ENCODE data around the gene ATP8B3.
"Not testable (repeated sequence)": the region's sequence is repeated elsewhere in the genome, so short reads cannot be mapped to it uniquely, and the experiment has no call there.

Gene ATP8B3

GRCh38 chr19:1765904-1766799 lies 45.9 kb downstream of the ATP8B3 start:
- no peak for DNase-seq

DNA sequence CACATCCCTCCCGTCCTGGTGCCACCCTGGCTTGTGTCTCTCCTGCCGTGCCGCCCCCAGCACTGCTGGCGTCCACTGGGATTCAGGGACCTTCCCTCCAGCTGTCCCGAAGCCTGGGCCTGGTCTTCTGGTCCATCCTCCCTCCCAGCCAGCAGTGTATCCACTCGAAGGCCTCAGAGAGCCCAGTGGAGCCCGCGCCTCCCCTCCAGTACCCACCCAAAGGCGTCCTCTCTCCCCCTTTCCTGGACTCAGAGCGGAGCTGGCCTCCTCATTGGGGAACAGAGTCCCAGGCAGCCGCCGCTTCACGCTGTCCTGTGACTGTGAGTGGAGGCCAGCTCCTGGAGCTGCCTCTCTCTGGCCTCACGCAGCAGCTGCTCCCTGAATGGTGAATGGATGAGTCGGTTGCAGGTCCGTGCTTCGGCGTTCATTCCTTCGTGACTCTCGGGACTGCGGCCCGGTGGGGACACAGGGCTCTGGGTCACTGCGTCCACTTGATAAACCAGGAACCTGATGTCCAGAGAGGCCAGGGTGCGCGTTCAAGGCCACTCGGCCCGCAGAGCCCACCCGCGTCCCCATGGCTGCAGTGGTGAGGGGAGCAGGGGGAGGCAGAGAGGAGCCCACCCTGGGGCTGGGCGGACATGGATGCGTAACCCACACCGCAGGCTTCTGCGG lies 46.7 kb downstream of the ATP8B3 start:
- DNase-seq = no peak

GRCh38 chr19:1764729-1765128 lies 47.3 kb downstream of the ATP8B3 start:
- no peak for DNase-seq

GRCh38 chr19:1763648-1764639 lies 48.1 kb downstream of the ATP8B3 start:
- DNase-seq = no peak

DNA sequence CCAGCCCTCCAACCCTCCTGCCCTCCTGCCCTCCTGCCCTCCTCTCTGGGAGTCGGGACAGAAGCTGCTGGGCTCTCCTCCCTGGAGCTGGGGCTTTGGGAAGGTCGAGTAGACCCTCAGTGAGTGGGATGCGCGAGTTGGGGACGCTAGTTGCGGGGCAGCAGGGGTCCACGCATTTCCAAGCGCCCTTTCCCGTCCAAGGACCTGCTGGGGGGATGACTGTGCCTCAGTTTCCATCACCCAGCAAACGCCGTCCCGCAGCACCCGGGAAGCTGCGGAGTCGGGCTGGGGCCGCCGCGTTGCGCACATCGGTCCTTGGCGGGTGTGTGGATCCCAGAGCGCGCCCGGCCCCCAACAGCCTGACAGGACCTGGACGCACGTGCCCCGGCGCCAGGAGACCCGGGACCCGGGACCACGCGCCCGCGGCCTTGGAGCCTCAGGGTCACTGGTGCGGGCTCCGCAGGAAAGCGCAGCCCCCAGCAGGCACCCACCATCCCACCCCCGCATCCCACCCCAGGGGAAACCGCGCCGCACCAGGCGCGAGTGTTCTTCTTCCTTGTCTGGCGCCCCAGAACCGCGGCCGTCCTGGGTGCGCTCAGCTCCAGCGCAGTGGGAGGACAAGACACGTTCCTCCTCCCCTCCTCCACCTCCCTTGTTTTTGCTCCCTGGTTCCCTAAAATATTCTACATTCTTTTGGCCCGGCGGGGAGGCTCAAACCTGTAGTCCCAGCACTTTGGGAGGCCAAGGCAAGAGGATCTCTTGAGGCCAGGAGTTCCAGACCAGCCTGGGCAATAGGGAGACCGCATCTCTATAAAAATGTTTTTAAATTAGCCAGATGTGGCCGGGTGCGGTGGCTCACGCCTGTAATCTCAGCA lies 49.6 kb downstream of the ATP8B3 start:
- no peak for DNase-seq

DNA sequence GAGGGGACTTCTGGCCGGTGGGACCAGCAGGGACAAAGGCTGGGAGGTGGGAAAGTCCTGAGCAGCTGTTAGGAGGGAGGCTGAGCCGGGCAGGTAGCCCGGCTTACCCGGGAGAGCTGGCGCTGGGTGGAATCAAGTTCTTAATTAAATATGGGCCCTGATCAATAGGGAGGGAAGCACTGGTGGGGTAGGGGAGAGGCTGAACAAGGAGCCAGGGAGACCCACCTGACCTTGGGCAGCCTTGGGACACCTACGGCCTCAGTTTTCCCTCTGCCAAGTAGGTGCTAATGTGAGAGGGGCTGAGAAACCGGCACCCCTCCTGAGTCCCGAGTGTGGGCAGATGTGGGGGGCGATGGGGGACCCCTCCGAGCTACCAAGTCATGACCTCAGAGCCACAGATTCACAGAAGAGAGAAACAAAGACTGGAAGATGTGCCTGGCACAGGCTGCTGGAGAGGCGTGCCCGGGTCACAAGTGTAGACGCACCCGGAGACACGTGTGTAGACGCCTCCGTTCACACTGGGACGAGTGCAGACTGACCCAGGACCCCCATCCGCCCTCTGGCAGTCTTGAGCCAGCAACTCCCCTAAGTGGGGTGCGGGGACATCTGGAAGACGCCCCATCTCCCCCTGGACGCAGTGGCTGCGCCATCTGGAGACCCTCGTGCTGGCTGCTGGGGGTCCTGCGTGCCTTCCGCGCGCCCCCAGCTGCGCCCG lies 50.4 kb downstream of the ATP8B3 start:
- DNase-seq = no peak

GRCh38 chr19:1760786-1761527 lies 51.1 kb downstream of the ATP8B3 start:
- not testable (repeated sequence) for DNase-seq

GRCh38 chr19:1760020-1760419 lies 52.1 kb downstream of the ATP8B3 start:
- no peak for DNase-seq

DNA sequence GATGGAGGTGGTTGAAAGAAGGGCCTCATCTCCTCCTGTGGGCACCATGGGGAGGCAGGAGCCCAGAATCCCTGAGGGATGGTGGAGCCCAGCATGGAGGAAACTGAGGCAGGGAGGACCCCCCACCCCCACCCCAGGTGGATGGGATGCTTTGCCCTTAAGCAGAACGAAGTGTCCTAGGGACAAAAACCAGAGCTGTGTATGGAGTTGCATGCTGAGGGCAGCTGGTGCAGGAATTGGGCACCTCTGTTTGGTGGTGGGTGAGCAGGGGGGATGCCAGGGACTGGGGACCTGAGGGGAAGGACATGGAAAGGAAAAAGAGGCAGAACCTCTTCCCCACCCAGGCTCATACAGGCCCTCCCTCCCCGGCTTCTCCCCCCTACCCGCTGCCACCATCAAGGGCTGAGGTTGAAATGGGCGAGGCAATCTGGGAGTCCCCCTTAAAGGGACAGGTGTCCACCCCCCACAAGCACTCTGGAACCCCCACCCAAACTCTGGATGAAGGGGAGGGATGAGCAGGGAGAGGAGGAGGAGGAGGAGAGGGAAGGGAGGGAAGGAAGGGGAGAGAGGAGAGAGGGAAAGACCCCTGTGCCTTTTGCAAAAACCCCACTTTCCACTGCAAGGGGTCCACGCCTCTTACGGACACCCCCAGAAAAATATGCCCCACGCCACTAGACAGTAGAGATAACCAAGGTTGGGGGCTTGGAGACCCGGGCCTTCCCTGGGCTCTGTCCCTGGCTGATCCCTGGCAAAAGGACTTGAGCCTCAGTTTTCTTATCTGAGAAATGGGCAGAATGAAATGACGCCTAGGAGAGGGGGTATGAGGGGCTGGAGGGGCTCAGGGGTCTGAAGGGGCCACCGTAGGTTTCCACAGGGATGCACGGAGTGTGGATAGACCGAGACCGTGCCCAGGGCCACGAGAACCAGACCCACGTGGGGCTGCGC lies 52.8 kb downstream of the ATP8B3 start:
- no peak for DNase-seq

- no peak for DNase-seq
Measured at GRCh38 chr19:1758231-1758577, 53.9 kb downstream of the ATP8B3 start.

DNA sequence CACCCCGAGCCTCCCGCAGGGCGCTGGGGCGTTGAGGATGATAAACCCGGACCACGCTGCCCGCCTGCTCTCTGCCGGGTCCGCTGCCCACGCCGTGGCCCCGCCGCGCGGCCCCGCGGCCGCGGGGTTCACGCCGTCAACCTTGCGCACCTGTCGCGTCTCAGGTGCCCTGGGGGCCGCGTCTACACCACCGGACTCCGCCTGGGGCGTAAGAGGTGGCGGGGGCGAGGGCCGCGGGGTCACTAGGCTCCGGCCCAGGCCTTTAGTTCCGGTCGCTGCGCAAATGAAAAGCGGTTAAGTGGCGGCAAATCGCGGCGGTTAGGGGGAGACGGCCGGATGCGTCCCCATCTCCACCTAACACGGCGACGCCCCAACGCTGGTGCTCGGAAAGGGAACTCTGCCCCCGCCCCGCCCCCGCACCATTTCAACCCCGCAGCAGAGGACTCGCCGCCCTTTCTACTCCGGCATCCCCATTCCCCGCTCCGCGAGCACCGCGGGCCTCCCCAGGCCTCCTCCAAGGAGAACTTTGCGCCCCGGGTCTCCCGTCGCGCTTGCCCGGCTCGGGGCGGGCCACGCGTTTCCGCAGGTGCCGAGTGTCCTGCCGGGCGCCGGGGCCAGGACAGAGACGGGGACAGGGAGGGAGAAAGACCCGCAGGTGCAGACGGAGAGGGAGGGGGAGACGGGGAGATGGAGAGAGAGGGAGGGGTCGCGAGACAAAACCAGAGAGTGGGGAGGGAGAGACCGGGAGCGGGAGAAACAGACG lies 54.4 kb downstream of the ATP8B3 start:
- no peak for DNase-seq

DNA sequence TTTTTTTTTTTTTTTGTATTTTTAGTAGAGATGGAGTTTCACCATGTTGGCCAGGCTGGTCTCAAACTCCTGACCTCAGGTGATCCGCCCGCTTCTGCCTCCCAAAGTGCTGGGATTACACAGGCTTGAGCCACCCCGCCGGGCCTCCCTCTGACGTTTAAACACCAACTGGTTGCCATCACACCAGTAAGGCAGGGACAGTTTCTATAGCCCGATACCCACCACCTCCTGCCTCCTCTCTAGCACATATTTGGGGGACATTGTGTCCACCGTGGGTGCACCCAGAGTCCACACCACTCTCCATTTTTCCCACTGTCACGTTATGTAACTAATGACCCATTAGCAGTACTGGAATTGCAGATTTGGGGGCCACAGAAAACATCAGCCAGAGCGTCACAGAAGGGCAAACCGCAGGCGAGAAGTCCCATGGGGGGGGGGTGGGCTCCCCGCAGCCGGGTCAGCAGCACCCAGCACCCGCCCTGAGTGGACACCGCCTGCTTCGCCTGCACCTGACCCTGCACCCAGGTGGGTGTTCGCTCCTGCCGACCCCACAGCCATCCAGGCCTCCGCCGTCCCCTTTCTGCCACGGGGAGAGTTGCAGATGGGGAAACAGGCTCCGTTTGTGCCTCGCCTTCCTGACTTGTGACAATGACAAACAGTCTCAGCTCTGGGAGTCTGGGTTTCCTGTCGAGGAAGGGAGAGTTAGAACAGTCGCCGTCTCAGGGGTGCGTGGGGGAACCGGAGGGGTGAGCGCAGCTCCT lies 55.2 kb downstream of the ATP8B3 start:
- no peak for DNase-seq

GRCh38 chr19:1756264-1756663 lies 55.8 kb downstream of the ATP8B3 start:
- no peak for DNase-seq

DNA sequence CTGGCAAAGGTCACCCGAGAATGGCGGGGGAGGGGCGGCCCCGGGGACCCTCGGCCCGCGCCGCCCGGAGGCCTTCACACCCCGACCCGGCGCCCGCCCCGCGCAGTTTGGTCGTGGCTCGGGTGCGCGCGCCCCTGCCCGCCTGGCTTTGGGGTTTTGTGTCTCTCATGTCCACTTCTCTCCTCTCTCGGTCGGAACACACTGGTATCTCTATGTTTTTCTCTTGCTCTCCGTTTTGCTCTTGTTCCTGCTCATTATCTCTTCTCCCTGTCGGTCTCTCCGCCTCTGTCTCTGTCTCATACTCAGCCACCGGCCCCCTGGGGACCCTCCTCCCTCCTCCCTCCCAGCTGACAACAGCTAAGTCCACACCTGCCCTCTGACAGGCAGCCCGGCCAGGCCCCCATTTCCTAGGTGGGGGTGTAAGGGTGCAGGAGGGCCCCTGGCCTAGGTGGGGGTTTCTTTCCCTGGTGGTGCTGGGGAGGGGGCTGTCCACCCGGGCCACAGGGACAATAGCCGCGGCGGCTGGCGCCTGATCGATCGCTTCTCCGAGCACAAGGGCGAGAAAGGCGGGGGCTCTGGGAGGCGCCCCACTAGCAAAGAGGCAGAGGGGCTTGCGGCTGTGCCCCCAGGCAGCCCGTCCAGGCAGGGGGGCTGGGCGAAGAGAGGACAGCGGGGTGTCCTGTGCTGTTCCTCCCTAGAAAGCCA lies 56.5 kb downstream of the ATP8B3 start:
- DNase-seq = no peak

DNA sequence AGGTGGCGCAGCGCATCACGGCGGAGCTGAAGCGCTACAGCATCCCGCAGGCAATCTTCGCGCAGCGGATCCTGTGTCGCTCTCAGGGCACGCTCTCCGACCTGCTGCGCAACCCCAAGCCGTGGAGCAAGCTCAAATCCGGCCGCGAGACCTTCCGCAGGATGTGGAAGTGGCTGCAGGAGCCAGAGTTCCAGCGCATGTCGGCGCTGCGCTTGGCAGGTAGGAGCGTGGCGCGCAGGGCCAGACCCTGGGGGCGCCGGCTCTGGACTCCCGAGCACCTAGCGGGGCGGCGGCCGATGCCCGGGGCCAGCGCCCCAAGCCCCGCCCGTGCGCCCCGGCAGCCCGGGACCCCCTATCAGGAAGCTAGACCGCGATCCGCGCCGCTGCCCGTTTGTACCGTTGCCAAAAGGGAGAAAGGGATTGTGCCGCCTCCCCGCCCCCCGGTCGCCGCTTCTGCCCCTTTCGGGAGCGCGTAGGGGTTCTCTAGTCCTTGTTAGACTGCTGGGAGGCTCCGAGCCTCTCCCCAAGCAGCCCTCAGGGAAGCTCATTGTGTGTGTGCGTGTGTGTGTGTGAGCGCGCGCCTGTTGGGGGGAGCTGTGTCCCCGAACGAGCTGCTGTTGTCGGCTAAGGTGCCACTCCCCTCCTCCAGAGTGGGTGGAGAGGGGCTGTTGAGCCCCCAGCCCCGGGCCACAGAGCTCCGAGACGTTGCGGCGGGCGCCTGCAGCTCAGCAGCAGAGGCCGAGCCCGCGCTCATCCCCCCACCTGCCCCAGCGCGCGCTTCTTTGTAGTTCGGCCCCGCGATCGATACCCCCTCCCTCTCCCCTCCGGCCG lies 57.2 kb downstream of the ATP8B3 start:
- DNase-seq = no peak

DNA sequence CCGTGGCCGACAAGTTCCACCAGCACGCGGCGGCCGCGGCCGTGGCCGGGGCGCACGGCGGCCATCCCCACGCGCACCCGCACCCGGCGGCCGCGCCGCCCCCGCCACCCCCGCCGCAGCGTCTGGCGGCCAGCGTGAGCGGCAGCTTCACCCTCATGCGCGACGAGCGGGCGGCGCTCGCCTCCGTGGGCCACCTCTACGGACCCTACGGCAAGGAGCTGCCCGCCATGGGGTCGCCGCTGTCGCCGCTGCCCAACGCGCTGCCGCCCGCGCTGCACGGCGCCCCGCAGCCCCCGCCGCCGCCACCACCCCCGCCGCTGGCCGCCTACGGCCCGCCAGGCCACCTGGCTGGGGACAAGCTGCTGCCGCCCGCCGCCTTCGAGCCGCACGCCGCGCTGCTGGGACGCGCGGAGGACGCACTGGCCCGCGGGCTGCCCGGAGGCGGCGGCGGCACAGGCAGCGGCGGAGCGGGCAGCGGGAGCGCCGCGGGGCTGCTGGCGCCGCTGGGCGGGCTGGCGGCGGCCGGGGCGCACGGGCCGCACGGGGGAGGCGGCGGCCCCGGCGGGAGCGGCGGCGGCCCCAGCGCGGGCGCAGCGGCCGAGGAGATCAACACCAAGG lies 57.9 kb downstream of the ATP8B3 start:
- DNase-seq = no peak
